Nephron (organoid): ENCODE results near the gene TXNRD2.

Experiments used
- H3K27ac Mint-ChIP-seq, 3 experiments: 2 replicates each; pipeline ENCODE4 v1.8.0; 2020; ENCODE audit warnings: mixed read lengths in 3 of 3, mild to moderate bottlenecking in 2 of 3, moderate library complexity in 1 of 3
- H3K27me3 Mint-ChIP-seq: 2 replicates; pipeline ENCODE4 v1.8.0; 2021; ENCODE audit warnings: low read depth, mild to moderate bottlenecking, moderate library complexity, mixed read lengths
- H3K36me3 Mint-ChIP-seq: 2 replicates; pipeline ENCODE4 v1.8.0; 2020; ENCODE audit warnings: low read depth, mixed read lengths
- H3K4me1 Mint-ChIP-seq: 2 replicates; pipeline ENCODE4 v1.8.0; 2020; ENCODE audit warnings: mixed read lengths
- H3K4me3 Mint-ChIP-seq, 3 experiments: 2 replicates each; pipeline ENCODE4 v1.8.0; 2020; ENCODE audit warnings: mild to moderate bottlenecking in 3 of 3, mixed read lengths in 3 of 3, moderate library complexity in 2 of 3
- H3K9me3 Mint-ChIP-seq: 2 replicates; pipeline ENCODE4 v1.8.0; 2020; ENCODE audit warnings: mixed read lengths
- TF ChIP-seq, protein P1 (sequence below), 3 experiments: fragments of 200-600 bp; sonication (generic); IDR thresholded peaks; one replicate each; pipeline ENCODE4 v1.5.0; 2021; ENCODE audit warnings: antibody characterized with exemption in 3 of 3; ENCODE audit not compliant: unreplicated experiment in 3 of 3

The TXNRD2 gene

GRCh38 chr22:19844377-19845053 is 97.1 kb downstream of the TXNRD2 start:
- TF ChIP-seq, protein P1, sequence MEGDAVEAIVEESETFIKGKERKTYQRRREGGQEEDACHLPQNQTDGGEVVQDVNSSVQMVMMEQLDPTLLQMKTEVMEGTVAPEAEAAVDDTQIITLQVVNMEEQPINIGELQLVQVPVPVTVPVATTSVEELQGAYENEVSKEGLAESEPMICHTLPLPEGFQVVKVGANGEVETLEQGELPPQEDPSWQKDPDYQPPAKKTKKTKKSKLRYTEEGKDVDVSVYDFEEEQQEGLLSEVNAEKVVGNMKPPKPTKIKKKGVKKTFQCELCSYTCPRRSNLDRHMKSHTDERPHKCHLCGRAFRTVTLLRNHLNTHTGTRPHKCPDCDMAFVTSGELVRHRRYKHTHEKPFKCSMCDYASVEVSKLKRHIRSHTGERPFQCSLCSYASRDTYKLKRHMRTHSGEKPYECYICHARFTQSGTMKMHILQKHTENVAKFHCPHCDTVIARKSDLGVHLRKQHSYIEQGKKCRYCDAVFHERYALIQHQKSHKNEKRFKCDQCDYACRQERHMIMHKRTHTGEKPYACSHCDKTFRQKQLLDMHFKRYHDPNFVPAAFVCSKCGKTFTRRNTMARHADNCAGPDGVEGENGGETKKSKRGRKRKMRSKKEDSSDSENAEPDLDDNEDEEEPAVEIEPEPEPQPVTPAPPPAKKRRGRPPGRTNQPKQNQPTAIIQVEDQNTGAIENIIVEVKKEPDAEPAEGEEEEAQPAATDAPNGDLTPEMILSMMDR (IDR thresholded peaks at IDR 0.05; ENCODE audit: unreplicated experiment in 3 of 3), result no peak

GRCh38 chr22:19843857-19844376 is 97.7 kb downstream of the TXNRD2 start:
- TF ChIP-seq, protein P1 (IDR thresholded peaks at IDR 0.05; ENCODE audit: unreplicated experiment in 3 of 3), result no peak
- Mint-ChIP-seq H3K9me3 (no peaks in the 10 kb centered on the region), H3K4me1 (peaks cover 8% of the 10 kb centered on the region), H3K4me3 (no peak overlapping the region), H3K27ac (no peak overlapping the region), H3K27me3 (peaks cover 7% of the 10 kb centered on the region), H3K36me3 (peaks cover 8% of the 10 kb centered on the region)

More at GRCh38 chr22:19844377-19845053, 97.1 kb downstream of the TXNRD2 start:
- Mint-ChIP-seq H3K27me3 (peaks cover 7% of the 10 kb centered on the region), H3K4me1 (peaks cover 8% of the 10 kb centered on the region), H3K9me3 (no peaks in the 10 kb centered on the region), H3K36me3 (peaks cover 8% of the 10 kb centered on the region), H3K27ac (no peak overlapping the region), H3K4me3 (no peak overlapping the region)

- H3K27ac Mint-ChIP-seq, result no peak overlapping the region
- peaks cover 8% of the 10 kb centered on the region for H3K4me1 Mint-ChIP-seq
- H3K4me3 Mint-ChIP-seq, result no peak overlapping the region
- no peaks in the 10 kb centered on the region for H3K9me3 Mint-ChIP-seq
- H3K36me3 Mint-ChIP-seq, result peaks cover 8% of the 10 kb centered on the region
- H3K27me3 Mint-ChIP-seq, result peaks cover 7% of the 10 kb centered on the region
- TF ChIP-seq, protein P1 (IDR thresholded peaks at IDR 0.05; ENCODE audit: unreplicated experiment in 3 of 3), result no peak
These were observed 98.3 kb downstream of the TXNRD2 start for GRCh38 chr22:19843107-19843856.

GRCh38 chr22:19842393-19843106 is 99.1 kb downstream of the TXNRD2 start:
- no peak overlapping the region for H3K27ac Mint-ChIP-seq
- peaks cover 8% of the 10 kb centered on the region for H3K4me1 Mint-ChIP-seq
- H3K36me3 Mint-ChIP-seq, result peaks cover 2% of the 10 kb centered on the region
- no peaks in the 10 kb centered on the region for H3K9me3 Mint-ChIP-seq
- no peak overlapping the region for H3K4me3 Mint-ChIP-seq
- TF ChIP-seq, protein P1 (IDR thresholded peaks at IDR 0.05; ENCODE audit: unreplicated experiment in 3 of 3), result no peak
- H3K27me3 Mint-ChIP-seq, result peaks cover 7% of the 10 kb centered on the region

DNA sequence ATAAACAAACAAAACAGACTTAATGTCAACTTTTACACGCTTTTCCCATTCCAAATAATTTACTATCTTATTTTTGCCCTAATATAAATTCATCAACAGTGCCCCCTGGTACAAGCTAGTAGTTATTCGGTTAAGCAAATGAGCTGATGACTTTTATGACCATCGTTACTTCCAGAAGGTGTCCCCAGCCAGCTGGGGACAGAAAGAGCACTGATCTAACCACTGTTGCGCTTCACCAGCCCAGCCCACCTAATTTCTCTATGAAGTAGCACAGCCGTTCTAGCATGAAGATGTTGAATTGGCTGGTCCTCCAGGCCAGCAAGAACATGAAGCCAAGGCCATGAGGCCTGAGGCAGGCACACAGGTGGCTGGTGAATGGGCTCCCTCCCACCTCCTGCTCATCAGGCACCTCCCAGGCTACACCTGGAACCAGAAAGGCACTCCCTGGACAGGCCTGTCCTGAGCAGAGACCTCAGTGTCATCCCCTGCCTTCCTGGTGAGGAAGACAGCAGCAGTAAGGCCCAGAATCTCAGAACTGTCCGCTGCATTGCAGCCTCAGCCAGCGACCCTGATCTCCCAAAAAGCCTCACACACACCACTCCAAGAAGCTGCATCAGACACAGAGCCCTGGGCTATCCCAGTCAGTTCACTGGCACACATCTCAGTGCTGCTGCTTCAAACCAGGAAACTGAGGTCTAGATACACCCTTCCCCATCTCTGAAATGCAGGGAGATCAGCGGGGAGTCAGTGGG is 99.8 kb downstream of the TXNRD2 start:
- no peak overlapping the region for H3K27ac Mint-ChIP-seq
- TF ChIP-seq, protein P1 (IDR thresholded peaks at IDR 0.05; ENCODE audit: unreplicated experiment in 3 of 3), result no peak
- peaks cover 8% of the 10 kb centered on the region for H3K4me1 Mint-ChIP-seq
- peaks cover 7% of the 10 kb centered on the region for H3K27me3 Mint-ChIP-seq
- no peaks in the 10 kb centered on the region for H3K9me3 Mint-ChIP-seq
- no peak overlapping the region for H3K4me3 Mint-ChIP-seq
- no peaks in the 10 kb centered on the region for H3K36me3 Mint-ChIP-seq
